IPS-NIHi11 (cell line): ENCODE data around the gene MAEA.

Experiments used
- DNase-seq: peaks from one replicate; pipeline ENCODE4 v3.0.0; 2012; ENCODE audit warnings: mixed read lengths, low spot score

The MAEA gene

GRCh38 chr4:1249731-1250526, 39.8 kb upstream of the MAEA start:
- no peak for DNase-seq

- DNase-seq, result no peak
These were observed 39.2 kb upstream of the MAEA start for GRCh38 chr4:1250527-1250812.

GRCh38 chr4:1250921-1251772, 38.5 kb upstream of the MAEA start:
- DNase-seq, result no peak

GRCh38 chr4:1251773-1252066, 38.0 kb upstream of the MAEA start:
- no peak for DNase-seq

- DNase-seq, result no peak
These were observed 36.7 kb upstream of the MAEA start for GRCh38 chr4:1252928-1253492.

GRCh38 chr4:1253831-1254230, 35.9 kb upstream of the MAEA start:
- no peak for DNase-seq

- DNase-seq, result no peak
These were observed 34.5 kb upstream of the MAEA start for GRCh38 chr4:1255151-1255550.

- DNase-seq, result no peak
These were observed 34.0 kb upstream of the MAEA start for GRCh38 chr4:1255699-1256098.

- no peak for DNase-seq
These were observed 31.2 kb upstream of the MAEA start for GRCh38 chr4:1258457-1258856.

GRCh38 chr4:1259966-1260365, 29.7 kb upstream of the MAEA start:
- DNase-seq, result no peak

GRCh38 chr4:1260418-1261106, 29.1 kb upstream of the MAEA start:
- DNase-seq, result no peak

- no peak for DNase-seq
These were observed 28.4 kb upstream of the MAEA start for GRCh38 chr4:1261107-1261928.

- DNase-seq, result no peak
These were observed 24.7 kb upstream of the MAEA start for GRCh38 chr4:1264942-1265341.

GRCh38 chr4:1265351-1265750, 24.3 kb upstream of the MAEA start:
- DNase-seq, result no peak

GRCh38 chr4:1266881-1267763, 22.6 kb upstream of the MAEA start:
- DNase-seq, result no peak

GRCh38 chr4:1269209-1269608, 20.5 kb upstream of the MAEA start:
- DNase-seq, result no peak

GRCh38 chr4:1271686-1272085, 18.0 kb upstream of the MAEA start:
- DNase-seq, result no peak

GRCh38 chr4:1274871-1275270, 14.8 kb upstream of the MAEA start:
- no peak for DNase-seq

GRCh38 chr4:1276984-1277383, 12.7 kb upstream of the MAEA start:
- DNase-seq, result no peak

GRCh38 chr4:1277667-1278665, 11.7 kb upstream of the MAEA start:
- DNase-seq, result no peak
